Astrocyte (in vitro differentiated cells and primary cell): ENCODE measurements around the gene BSN.

Experiments
- CTCF ChIP-seq: IDR thresholded peaks from 2 replicates; pipeline ENCODE4 v1.5.1; 2011; ENCODE audit warnings: low read depth, mild to moderate bottlenecking, inconsistent platforms, low read length, moderate library complexity; ENCODE audit not compliant: insufficient read depth
- EZH2 ChIP-seq: IDR thresholded peaks from 2 replicates; pipeline ENCODE4 v1.6.1; 2012; ENCODE audit warnings: mild to moderate bottlenecking, low read length, inconsistent platforms; ENCODE audit not compliant: insufficient read depth

GRCh38 chr3:49642708-49643145, 88.5 kb downstream of the BSN start:
- TF ChIP-seq EZH2, result no peak
- no peak for TF ChIP-seq CTCF
